ENCODE measurements around the gene GALNT3. TPM values are rescaled to one million over a fixed set of nuclear protein-coding genes. Genes with fewer than 3 reads are reported as not detected.

Gene GALNT3
- total RNA-seq, 2 experiments from 2014 or later: 3.2 to 4.1 TPM

DNA sequence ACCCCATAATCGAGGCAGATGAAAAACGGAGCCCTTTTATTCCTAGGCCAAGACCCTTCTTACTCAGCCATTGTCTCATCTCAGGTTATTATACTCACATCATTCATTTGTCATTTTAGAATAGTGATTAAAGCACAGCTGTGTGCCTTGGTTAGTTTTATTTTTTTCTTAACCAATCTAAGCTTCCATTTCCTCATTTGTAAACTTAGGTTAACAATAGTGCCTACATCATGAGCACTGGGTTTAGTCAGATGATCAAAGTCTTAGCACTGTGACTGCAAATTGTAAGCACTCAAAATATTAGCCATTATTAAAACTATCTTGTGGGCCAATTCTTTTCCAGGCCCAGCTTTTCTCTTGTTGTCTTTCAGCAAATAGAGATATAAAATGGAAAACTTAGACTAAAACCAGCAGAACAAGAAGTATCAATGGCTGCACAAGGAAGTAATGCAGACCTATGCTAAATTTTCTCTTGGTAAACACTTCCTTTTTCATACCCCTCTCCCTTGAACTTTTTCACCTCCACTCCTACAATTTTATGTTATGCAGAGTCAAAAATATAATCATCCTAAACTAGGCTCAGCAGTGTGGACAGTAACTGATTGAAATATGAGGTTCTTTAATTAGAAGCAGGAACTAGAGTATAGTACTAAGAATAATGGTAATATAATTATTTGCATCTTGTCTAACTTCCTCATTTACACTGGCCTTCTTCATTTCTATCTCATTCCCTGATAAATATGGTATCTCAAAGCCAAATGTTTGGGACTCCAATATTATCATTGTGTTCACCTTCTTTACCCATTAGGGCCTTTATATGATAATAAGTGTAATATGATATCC is 21.5 kb upstream of the GALNT3 start:
- Mint-ChIP-seq H3K27ac (no peak overlapping the region), H3K36me3 (no peaks in the 10 kb centered on the region), H3K27me3 (no peaks in the 10 kb centered on the region), H3K4me3 (no peak overlapping the region), H3K9me3 (no peaks in the 10 kb centered on the region), H3K4me1 (ENCODE audit: low read depth) (no peaks in the 10 kb centered on the region)
- CTCF ChIA-PET: no interaction called here
- POLR2A ChIA-PET: no interaction called here
- no peak for DNase-seq
- intact Hi-C loops (cut with micrococcal nuclease): no loop called here

GRCh38 chr2:165814473-165814872 is 20.4 kb upstream of the GALNT3 start:
- CTCF ChIA-PET: no interaction called here
- intact Hi-C loops (cut with micrococcal nuclease): no loop called here
- Mint-ChIP-seq H3K4me3 (no peak overlapping the region), H3K27me3 (no peaks in the 10 kb centered on the region), H3K36me3 (no peaks in the 10 kb centered on the region), H3K9me3 (no peaks in the 10 kb centered on the region), H3K4me1 (ENCODE audit: low read depth) (no peaks in the 10 kb centered on the region), H3K27ac (no peak overlapping the region)
- no peak for DNase-seq
- POLR2A ChIA-PET: no interaction called here

DNA sequence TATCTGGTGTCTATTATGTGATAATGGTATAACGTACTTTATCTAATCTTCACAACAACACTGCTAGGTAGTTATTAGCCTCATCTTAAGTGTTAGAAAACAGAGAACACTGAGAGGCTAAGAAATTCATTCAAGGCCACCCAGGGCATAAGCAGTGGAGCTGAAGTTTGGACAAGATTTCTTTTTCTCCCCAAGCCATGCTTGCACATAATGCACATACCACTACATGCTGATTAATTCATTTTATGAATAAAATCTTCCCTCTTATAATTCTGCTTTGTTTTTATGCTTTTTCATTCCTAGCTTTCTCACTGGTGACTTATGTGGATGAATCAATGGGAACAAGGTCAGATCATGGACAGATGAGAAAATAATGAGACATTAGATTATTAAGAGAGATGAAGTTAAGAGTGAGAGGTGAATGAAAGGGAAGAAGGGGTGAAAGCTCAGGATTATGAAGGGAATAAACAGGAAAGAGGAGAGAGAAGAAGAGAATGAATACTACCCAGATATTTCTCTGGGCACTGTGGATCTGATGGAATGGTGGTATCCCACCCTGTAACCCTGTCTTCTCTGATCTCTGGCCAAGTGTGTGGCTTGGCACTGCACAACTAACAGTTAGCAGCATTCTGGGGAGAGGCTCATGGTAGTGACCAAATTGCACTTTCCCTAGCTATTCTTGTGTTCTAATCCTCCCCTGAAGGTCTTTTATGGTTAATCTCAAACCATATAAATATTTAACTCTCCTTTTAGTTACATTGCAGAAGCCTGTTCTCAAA is 17.7 kb upstream of the GALNT3 start:
- H3K27ac Mint-ChIP-seq: no peak overlapping the region
- H3K36me3 Mint-ChIP-seq: no peaks in the 10 kb centered on the region
- CTCF ChIA-PET: interaction anchor here (0.6 kb wide), 1 partner anchor 31 kb away, joined by 3 read pairs; no protein-coding TSS in a partner anchor
- DNase-seq: no peak
- intact Hi-C loops (cut with micrococcal nuclease): no loop called here
- no peaks in the 10 kb centered on the region for H3K9me3 Mint-ChIP-seq
- POLR2A ChIA-PET: no interaction called here
- H3K4me3 Mint-ChIP-seq: no peak overlapping the region
- no peaks in the 10 kb centered on the region for H3K27me3 Mint-ChIP-seq
- no peaks in the 10 kb centered on the region for H3K4me1 Mint-ChIP-seq (ENCODE audit: low read depth)

DNA sequence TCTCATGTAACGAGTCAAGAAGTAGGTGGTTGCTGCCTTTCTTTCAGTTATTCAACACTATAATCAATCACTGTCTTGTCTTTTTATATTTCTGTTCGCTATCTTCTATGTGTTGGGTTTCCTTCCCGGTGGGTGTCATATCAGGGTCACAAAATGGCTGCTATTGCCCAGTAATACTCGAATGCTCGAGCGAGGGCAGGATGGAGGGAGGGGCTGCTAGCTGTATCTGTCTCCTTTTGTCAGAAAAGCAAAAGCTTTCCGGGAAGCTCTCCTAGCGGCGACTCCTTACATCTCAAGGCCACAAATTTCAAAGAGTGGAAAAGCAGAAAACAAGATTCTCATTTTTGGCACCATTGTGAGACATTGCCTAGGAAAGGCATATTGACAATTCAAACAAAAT is 16.4 kb upstream of the GALNT3 start:
- Mint-ChIP-seq H3K9me3 (no peaks in the 10 kb centered on the region), H3K4me3 (no peak overlapping the region), H3K4me1 (ENCODE audit: low read depth) (no peaks in the 10 kb centered on the region), H3K27ac (no peak overlapping the region), H3K27me3 (no peaks in the 10 kb centered on the region), H3K36me3 (no peaks in the 10 kb centered on the region)
- CTCF ChIA-PET: interaction anchor here (1.0 kb wide), 1 partner anchor 64 kb away, joined by 4 read pairs; no protein-coding TSS in a partner anchor
- intact Hi-C loops (cut with micrococcal nuclease): no loop called here
- POLR2A ChIA-PET: no interaction called here
- DNase-seq: no peak

GRCh38 chr2:165804719-165805118 is 10.7 kb upstream of the GALNT3 start:
- Mint-ChIP-seq H3K9me3 (no peaks in the 10 kb centered on the region), H3K36me3 (no peaks in the 10 kb centered on the region), H3K27me3 (peaks cover 5% of the 10 kb centered on the region), H3K4me1 (ENCODE audit: low read depth) (no peaks in the 10 kb centered on the region), H3K4me3 (no peak overlapping the region), H3K27ac (no peak overlapping the region)
- intact Hi-C loops (cut with micrococcal nuclease): no loop called here
- CTCF ChIA-PET: no interaction called here
- DNase-seq: no peak
- POLR2A ChIA-PET: no interaction called here

DNA sequence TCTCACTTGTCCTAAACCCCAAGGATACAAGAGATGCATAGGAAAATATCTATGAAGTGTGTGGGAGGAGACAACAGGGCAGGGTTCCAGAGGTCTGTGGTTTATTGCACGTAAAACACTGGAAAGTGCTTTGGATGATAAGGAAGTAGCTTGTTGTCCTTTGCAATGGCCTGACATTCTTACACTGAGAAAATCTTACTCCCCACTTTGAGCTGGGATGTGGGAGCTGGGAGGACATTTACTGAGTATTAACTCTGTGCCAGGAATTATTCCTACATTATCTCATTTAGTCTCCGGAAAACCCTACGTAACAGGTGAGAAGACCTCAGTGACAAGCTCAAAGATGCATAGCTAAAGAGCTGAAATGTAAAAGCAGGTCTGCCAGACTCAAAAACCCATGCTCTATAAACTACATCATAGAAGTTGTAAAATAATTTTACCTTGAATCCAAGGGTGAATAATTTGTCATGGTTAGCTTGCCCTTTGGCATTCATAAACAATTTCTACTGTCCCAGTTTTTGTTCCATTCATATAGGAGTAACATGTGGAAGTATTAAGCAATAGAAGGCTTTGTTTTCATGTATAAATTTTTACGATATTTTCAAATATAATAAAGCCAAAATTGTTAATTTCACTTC is 9.2 kb upstream of the GALNT3 start:
- H3K4me1 Mint-ChIP-seq (ENCODE audit: low read depth): no peaks in the 10 kb centered on the region
- H3K36me3 Mint-ChIP-seq: no peaks in the 10 kb centered on the region
- H3K27me3 Mint-ChIP-seq: peaks cover 7% of the 10 kb centered on the region
- ChIA-PET POLR2A (no interaction called here), CTCF (no interaction called here)
- H3K27ac Mint-ChIP-seq: no peak overlapping the region
- intact Hi-C loops (cut with micrococcal nuclease): no loop called here
- H3K4me3 Mint-ChIP-seq: no peak overlapping the region
- H3K9me3 Mint-ChIP-seq: no peaks in the 10 kb centered on the region
- DNase-seq: no peak

- intact Hi-C loops (cut with micrococcal nuclease): no loop called here
- H3K36me3 Mint-ChIP-seq: no peaks in the 10 kb centered on the region
- ChIA-PET CTCF (no interaction called here), POLR2A (no interaction called here)
- H3K9me3 Mint-ChIP-seq: no peaks in the 10 kb centered on the region
- H3K4me1 Mint-ChIP-seq (ENCODE audit: low read depth): no peaks in the 10 kb centered on the region
- DNase-seq: no peak
- H3K27ac Mint-ChIP-seq: no peak overlapping the region
- no peak overlapping the region for H3K4me3 Mint-ChIP-seq
- peaks cover 10% of the 10 kb centered on the region for H3K27me3 Mint-ChIP-seq
Measured at GRCh38 chr2:165801176-165801575, 7.1 kb upstream of the GALNT3 start.

DNA sequence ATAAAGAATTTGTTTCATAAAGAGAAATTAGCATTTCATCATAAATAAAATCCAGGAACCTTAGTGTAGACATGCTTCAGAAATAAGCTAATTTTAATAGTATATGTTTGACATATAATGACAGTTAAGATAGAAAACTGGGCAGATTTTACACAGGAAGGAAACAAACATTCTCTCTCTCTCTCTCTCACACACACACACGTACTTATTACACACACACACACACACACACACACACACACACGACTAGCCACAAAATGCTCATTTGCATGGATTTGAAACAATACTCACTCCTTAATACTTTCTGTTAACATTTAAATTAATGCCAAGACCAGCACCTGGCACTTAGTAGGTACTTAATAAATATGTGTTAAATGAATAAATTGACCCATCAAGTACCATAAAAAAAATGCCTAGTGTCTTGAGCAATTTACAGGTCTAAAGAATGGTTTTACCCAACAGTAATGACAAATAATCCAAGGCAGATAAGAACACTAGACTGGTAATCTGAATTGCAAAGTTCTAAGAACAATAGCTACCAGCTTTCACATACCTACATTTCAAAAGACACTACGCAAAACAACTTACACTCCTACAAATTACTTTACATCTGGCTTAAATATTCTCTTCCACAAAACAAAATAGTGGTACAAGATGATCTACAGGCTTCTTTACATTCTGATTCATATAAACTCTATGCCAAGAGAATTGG is 2.9 kb upstream of the GALNT3 start:
- Mint-ChIP-seq H3K36me3 (no peaks in the 10 kb centered on the region), H3K9me3 (no peaks in the 10 kb centered on the region), H3K27ac (no peak overlapping the region), H3K4me1 (ENCODE audit: low read depth) (peaks cover 16% of the 10 kb centered on the region), H3K4me3 (no peak overlapping the region), H3K27me3 (peaks cover 26% of the 10 kb centered on the region)
- ChIA-PET CTCF (no interaction called here), POLR2A (no interaction called here)
- no peak for DNase-seq
- intact Hi-C loops (cut with micrococcal nuclease): no loop called here

DNA sequence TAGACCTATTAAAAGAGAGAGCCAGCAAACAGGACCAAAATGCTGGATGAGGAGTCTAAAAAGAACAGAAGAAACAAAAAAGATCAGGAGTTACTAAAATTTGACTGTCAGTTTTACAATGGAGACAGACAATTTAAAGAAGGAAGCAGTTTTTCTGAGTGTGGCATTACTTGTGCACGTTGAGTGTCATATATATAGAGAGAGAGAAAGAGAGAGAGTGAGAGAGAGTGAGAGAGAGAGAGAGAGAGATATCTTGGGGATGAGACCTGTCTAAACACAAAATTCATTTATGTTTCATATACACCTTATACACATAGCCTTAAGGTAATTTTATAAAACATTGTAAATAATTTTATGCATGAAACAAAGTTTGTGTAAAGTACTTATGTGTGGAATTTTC is 2.1 kb upstream of the GALNT3 start:
- peaks cover 16% of the 10 kb centered on the region for H3K4me1 Mint-ChIP-seq (ENCODE audit: low read depth)
- H3K4me3 Mint-ChIP-seq: no peak overlapping the region
- intact Hi-C loops (cut with micrococcal nuclease): no loop called here
- peaks cover 27% of the 10 kb centered on the region for H3K27me3 Mint-ChIP-seq
- no peaks in the 10 kb centered on the region for H3K9me3 Mint-ChIP-seq
- no peaks in the 10 kb centered on the region for H3K36me3 Mint-ChIP-seq
- no peak for DNase-seq
- POLR2A ChIA-PET: no interaction called here
- H3K27ac Mint-ChIP-seq: no peak overlapping the region
- CTCF ChIA-PET: no interaction called here

DNA sequence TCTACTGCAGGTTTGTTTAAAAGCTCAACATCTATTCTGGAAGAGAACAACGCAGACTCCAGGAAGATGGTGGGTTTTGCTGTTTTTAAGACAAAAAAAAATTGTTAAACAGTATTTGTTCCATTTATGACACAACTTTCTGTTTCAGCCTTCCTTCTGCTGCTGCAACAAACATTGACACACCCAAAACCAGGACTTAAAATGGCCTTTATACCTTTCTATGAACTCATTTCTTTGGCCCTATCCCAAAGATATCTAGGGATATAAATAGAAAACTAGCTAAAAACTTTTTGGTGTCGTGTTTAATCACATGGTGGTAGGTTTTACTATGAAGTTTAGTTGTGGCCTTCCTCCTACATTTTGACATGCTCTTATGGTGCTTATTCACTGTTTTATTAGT is 964 bp upstream of the GALNT3 start:
- Mint-ChIP-seq H3K4me1 (ENCODE audit: low read depth) (peaks cover 16% of the 10 kb centered on the region), H3K36me3 (no peaks in the 10 kb centered on the region), H3K27ac (no peak overlapping the region), H3K4me3 (peak overlapping the region; percentile 84), H3K27me3 (peaks cover 26% of the 10 kb centered on the region), H3K9me3 (no peaks in the 10 kb centered on the region)
- CTCF ChIA-PET: interaction anchor here (1.6 to 2.5 kb wide), 2 partner anchors 16 to 80 kb away, joined by 6 to 7 read pairs; no protein-coding TSS in a partner anchor
- POLR2A ChIA-PET: interaction anchor here (1.1 kb wide), 1 partner anchor 10 kb away, joined by 3 read pairs; no protein-coding TSS in a partner anchor
- intact Hi-C loops (cut with micrococcal nuclease): no loop called here
- DNase-seq: no peak

GRCh38 chr2:165794536-165794928 is 485 bp upstream of the GALNT3 start:
- Mint-ChIP-seq H3K9me3 (no peaks in the 10 kb centered on the region), H3K4me1 (ENCODE audit: low read depth) (peaks cover 16% of the 10 kb centered on the region), H3K36me3 (no peaks in the 10 kb centered on the region), H3K27me3 (peaks cover 22% of the 10 kb centered on the region), H3K27ac (peak overlapping the region; percentile 71), H3K4me3 (peak overlapping the region; percentile 84)
- CTCF ChIA-PET: interaction anchor here (1.6 to 2.5 kb wide), 2 partner anchors 15 to 80 kb away, joined by 6 to 7 read pairs; no protein-coding TSS in a partner anchor
- intact Hi-C loops (cut with micrococcal nuclease): loop anchor here (1.0 kb wide), 2 partner anchors 80 to 159 kb away; partner anchors contain the start of gene TTC21B
- peak; percentile 79 for DNase-seq
- POLR2A ChIA-PET: interaction anchor here (1.1 kb wide), 1 partner anchor 9 kb away, joined by 3 read pairs; no protein-coding TSS in a partner anchor

Data from activated CD4-positive, alpha-beta memory T cell treated with anti-CD3 and anti-CD28 coated beads for 36 hours (primary cell).